ENCODE data around the gene NRXN2.

Gene NRXN2

DNA sequence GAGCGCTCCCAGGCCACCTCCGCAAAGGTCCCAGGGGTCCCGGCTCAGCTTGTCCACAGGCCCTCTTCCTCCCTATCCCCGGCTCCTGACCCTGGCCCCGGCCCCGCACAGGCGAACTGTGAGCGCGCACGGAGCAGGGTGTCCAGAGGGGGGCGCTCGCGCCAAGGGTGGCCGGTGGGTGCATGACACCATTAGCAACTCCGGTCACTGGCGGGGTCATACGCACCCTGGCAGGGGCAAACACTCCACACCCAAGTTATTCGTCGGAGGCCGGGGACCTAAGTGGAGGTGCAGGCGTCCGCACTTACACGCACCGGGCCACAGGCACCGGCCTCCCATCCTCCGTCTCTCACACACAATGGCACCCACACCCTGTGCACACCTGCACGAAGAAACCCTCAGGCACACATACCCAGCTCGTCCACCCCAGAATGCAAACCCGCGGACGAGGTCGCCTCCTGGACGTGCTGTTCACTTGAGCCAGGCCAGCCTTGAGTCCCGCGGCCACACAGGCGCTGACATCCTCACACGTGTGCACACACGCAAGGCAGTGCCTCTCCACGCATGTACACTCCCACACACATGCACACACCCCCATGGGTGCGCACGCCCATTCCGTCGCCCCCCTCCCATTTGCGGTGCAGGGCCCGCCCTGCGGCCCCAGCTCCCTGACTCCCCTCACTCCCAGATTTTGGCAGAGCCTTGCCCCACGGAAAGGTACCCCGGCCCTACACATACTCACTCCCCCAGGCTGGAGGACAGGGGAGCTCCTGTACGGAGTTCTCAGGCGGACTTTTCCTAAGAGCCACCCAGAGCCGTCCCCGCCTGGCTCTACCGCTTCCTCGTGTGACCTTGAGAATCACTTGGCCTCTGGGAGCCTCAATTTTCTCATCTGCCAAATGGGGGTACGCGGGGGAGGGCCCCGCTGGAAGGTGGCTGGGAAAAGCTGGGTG is 20.9 kb upstream of the NRXN2 start, which contains the start of gene RASGRP2:
RASGRP2 (minus strand) TSS at position 552 of the 953 bp plus-strand sequence. CDS start 1,276 bp downstream, outside the sequence.
- DNase-seq (ENCODE audit: low read depth), result peak; percentile 40

DNA sequence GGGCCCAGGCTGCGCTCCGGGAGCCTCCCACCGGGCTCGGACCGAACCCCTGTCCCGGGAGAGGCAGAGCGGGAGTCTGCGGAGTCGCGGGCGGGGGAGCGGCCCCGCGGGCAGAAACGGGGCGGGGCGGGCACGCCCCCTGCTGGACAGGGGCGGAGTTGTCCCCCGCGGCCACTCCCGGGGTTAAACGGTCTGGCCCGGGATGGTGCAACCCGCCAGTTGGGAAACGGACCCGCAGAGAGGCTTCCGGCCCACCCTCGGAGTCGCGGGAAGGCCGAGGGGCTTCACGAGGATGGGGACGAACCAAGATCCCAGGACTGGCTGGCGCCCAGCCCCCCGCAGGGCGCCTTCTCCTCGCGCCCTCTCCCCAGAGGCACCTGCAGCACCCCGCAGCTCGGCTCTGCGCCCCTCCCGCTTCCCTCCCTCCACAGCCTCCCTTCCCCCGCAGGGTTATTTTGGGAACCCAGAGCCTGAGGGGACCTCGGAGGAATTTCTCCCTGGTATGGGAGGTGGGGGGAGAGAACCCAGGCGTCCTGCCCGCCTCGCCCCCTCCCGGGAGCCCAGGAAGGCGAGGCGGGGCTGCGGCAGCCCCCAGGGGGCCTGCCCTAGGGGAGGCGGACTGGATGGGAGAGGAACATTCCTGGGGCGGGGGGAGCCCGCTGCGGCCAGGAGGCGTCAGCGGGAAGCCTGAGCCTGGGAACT is 20.0 kb upstream of the NRXN2 start:
- peak; percentile 52 for DNase-seq (ENCODE audit: low read depth)

DNA sequence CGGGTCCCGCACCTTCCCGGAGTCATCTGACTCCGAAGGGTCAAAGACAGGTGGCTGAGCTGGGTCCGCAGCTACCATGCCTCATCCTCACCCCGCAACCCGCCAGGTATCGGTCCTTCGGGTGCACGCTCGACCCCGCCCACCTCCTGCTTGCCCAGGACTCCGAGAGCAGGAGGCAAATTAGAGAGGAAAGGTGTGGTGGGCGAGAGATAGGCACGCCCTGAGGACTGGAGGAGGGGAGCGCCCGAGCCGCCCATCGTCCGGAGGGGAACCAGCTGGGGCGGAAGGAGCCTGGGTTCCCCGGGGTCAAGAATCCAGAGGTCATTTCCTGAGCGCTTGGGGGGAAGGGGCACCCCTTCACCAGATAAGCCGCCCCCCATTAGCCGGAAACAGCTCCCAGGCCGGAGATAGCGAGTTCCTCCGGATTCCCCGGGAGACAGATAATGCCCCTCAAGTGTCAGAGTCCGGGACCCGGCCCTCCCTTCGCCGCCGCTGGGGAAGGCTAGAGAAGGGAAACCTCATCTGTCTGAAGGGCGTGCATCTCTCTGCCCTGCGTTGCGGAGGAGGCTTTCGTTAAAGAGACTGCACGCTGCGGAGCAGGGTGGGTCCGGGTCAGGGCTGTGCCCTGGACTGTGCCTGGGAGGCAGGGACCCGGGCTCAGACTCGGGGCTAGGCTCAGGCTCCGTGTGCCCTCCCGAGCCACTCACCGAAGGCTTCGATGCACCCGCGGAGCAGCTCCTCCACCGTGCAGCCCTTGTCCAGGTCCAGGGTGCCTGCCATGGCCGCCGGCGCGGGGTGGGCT is 19.3 kb upstream of the NRXN2 start:
- no peak for DNase-seq (ENCODE audit: low read depth)

DNA sequence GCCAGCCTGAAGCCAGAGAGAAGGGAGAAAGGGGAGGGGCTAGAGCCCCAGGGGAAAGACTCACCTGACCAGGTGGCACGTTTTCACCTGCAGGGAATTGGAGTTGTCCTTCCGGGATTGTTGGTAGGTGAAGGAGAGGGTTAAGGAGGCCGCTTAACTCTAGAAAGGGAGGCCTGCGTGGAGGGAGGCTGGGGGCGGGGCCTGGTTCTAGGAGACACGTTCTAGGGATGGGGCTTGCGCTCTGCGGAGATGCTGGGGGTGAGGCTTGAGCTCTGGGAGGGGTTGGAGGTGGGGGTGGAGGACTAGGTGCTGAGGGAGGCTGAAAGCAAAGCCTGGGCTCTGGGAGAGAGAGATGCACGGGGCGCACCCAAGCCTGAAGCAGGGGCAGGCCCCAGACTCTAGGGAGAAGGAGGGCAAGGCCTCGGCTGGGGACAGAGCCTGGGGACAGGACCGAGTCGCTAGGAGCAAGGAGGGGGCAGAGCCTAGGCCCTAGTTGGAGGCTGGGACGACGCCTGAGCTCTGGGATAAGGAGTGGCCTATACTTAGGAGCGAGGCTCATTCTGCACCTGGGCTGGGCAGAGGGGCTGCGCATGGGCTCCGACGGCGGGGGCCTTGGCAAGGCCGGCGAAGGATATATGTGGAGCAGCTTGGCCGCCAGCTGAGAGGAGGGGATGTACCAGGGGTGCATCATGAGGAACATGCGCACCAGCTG is 18.5 kb upstream of the NRXN2 start:
- DNase-seq (ENCODE audit: low read depth), result no peak

DNA sequence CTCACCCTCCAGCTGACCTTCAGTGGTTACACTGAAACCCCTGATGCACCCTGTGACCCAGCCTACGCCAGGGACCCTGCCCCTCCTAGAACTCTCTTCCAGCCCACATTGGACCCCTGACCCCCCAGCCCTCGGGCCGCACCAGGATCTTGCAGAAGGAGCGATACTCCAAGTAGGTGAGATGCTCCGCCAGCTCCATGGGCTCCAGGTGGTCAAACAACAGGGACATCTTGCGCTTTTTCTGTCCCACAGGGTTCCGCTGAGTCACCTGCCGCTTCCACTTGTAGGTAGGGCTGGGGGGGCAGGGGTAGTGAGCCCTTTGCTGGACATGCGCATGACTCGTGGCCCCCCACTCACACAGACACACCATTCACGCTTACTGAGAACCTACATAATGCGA is 16.9 kb upstream of the NRXN2 start:
- DNase-seq (ENCODE audit: low read depth), result no peak

DNA sequence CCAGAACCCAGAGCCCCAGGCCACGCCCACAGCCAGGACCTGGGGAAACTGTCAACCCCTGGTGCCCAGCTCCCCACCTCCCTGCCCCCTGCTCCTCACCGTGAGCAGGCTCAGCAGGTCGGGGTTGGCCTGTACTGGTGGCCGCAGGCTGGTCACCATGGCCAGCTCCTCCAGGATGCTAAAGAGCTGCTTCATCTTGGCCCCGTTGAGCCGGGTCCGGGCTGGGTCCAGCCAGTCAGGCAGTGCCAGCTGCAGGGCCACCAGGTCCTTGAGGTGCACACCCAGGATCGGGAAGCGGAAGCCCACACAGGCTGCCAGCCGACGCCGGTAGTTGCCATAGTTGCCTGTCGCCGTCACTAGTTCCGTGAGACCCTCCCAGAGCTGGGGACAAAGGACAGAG is 13.7 kb upstream of the NRXN2 start:
- DNase-seq (ENCODE audit: low read depth), result no peak

DNA sequence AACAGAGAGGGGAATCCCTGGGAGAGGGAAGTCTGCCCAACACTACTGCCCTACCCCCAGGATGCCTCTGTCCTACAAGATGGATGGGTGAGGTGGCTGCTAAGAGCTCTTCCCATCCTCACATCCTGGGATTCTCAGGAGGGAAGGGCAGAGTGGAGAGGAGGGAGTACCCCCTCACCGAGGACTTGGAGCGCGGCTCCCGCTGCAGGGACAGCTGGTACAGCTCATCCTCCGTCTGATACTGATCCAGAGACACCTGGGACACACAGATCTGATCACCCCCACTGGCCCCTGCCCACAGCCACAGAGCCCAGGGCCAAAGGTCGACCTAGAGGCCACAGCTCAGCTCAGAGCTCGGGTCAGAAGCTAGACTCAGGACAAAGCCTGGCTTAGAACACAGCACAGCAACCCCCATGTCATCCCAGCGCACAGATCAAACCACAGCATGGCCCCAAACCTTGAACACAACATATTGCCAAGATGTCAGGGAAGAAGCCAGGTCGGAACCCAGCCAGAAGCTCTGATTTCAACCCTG is 12.8 kb upstream of the NRXN2 start:
- DNase-seq (ENCODE audit: low read depth), result no peak

DNA sequence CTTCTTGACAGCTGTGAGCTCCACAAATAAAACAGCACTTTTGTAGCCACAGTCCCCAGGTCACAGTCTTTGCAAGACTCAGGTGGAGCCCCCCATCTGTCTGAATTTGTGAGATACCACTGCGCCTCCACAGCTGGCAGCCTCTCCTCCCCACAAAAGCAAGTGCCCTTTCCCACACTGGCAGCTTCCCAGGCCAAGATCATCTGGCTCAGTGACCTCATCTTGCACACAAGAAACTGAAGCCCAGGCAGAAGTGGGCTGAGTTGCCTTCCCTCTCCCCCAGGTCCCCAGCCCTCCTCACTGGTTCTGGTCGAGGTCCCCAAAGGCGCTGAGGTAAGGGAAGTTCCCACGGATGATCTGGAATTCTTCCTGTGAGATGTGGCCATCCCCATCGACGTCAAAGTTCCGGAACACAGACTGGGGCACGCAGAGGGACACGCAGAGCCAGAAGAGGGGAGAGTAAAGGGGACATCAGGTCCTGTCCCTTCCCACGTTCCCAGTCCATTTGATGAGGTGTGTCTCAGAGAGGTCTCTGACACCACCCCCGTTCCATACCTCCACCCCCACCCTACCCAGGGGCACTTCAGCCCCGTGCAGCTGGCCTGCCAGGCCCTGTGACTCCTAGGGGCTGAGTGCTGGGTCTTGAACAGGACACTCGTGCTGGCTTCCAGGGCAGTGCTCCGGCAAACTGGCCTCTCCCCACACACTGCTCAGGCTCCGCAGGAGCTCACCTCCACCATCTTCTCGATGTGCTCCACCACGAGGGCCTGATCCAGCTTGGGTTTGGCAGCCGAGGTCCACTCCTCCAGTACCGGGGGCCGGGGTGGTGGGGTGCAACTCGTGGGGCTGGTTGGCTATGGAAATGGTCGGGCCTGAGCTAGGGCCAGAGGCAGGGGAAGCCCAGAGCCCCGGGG is 12.1 kb upstream of the NRXN2 start:
- no peak for DNase-seq (ENCODE audit: low read depth)

DNA sequence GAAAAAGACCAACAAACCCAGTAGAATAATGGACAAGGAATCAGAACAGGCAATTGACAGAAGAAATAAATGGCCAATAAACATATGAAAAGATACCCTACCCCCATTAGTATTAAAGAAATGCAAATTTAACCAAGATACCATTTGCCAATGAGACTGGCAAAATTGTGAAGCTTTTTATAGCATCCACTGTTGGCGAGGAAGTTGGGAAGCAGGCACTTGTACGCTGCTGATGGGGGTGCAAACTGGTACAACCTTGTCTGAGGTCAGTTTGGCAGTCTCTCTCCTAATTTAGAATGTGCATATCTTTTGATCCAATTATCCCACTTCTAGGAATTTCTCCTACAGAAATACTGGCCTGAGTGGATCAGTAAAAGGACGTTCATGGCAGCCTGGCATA is 8.6 kb upstream of the NRXN2 start:
- no peak for DNase-seq (ENCODE audit: low read depth)

DNA sequence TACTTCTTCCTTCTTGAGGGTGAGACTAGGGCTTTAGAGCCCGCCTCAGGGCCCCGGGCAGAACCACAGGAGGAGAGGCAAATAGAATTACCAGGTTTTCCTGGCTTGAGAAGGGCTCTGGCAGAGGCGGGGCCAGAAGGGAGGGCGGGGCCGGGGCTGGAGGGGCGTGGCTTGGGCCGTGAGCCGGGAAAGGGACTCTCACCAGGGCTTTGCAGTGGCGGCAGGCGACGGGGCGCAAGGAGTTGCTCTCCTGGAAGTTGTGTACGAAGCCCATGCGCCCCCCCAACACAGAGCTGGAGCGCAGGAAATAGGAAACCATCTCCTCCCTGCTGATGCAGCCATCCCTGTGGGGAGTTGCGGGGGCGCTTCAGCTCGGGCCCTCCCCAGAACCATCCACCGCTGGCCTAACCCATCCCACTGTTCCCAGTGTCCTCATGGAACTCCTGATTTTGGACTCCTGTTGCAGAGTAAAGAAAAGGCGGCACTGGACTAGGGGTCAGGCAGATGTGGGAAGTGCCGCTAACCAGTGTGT is 6.9 kb upstream of the NRXN2 start:
- DNase-seq (ENCODE audit: low read depth), result peak; percentile 19

DNA sequence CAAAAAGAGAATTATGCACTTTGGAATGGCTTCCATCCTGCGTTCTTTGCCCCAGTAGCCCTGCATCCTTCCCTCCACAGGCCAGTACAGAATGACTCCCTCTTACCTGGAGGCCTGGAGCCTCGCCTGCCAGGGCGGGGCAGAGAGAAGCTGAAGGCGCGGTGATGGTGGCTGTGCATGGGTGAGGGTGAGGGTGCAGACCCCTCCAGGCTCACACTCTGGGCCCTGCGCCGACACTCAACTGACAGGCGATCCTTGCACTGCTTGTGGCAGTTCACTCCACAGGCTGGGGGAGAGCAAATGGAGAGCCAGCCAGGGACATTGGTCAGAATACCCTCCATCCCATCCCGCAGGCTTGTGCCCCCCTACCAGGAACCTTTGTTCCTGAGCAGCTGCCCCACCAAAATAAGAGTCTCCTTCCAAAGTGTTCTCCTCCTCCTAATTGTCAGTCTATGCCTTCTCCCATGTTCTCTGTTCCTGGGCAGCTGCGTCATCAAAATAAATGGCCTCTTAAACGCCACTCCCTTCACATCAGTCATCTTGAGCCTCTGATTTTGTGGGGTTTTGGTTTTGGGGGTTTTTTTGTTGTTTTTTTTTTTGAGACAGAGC is 5.9 kb upstream of the NRXN2 start:
- no peak for DNase-seq (ENCODE audit: low read depth)

DNA sequence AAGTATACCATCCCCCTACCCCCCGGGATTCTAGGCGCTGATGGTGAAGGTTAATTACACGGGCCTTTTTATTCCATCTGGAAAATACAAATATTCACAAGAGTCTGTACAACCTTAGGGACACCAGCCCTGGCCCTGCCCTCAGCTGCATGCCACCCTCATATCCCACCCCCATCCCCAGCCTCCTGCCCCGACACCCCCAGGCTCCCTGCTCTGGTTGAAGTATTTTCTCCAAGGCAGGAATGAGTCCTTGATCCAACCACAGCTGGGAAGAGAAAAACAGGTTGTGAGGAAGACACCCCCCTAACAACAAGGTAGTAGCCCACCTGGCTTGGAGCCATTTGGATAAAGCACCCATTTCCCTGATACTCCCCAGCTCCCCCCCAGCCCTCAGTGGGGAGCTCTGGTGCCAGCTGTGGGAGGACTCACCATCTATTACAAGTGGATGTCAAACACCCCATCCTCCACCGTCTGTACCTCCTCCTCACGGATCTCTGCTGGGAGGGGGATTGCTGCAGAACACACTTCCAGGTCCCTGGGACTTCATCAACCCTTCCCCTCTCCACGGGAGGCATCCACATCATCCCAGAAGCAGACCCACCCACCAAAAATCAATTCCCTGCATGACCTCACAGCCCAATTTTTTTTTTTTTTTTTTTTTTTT is 4.0 kb upstream of the NRXN2 start:
- no peak for DNase-seq (ENCODE audit: low read depth)

DNA sequence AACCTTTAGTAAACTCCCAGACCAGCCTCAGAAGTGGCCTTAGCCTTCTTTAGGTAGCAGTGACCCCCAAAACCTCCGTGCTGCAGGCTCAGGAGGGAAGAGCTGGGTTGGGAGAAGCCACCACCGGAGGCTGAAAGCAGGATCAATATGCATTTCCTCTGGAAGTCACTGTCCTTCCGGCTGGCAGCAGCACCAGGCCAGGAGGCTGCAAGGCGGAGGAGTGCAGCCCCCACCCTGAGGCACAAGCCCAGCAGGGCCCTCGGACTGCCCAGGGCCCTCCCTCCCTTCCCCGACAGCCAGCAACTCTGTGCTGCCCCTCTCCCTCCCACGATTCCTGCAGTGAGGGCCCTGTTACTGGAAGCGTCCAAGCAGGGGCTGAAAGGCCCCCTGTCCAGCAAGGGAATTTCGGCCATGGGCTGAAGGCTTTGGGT is 3.2 kb upstream of the NRXN2 start:
- no peak for DNase-seq (ENCODE audit: low read depth)

DNA sequence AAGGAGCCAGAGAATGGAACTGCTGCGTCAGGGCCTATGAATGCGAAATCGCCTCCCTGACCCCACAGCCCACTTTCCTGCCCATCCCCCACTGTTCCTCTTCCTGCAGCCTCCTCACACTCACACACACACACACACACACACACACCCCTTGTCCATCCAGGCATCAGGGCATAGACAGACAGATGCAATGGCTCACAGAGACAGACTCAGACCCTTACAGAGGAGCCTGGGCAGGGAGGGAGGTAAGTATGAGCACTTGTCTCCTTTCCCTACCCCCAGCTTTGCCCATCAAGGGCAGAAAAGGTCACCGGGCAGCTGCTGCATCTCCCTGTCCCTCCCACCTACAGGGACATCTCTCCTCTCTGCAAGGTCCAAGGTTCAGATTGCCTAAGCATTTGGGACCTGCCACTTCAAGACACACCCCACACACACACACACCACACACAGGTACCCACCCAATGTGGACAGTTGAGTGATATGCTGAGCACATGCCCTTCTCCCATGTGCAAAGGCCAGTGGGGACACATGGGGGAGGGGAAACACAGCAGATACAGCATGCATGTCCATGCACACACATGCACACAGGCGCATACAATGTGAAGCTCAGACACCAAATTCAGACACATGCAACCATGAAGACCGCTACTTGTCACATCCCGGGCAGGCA is 2.0 kb upstream of the NRXN2 start:
- DNase-seq (ENCODE audit: low read depth), result no peak

DNA sequence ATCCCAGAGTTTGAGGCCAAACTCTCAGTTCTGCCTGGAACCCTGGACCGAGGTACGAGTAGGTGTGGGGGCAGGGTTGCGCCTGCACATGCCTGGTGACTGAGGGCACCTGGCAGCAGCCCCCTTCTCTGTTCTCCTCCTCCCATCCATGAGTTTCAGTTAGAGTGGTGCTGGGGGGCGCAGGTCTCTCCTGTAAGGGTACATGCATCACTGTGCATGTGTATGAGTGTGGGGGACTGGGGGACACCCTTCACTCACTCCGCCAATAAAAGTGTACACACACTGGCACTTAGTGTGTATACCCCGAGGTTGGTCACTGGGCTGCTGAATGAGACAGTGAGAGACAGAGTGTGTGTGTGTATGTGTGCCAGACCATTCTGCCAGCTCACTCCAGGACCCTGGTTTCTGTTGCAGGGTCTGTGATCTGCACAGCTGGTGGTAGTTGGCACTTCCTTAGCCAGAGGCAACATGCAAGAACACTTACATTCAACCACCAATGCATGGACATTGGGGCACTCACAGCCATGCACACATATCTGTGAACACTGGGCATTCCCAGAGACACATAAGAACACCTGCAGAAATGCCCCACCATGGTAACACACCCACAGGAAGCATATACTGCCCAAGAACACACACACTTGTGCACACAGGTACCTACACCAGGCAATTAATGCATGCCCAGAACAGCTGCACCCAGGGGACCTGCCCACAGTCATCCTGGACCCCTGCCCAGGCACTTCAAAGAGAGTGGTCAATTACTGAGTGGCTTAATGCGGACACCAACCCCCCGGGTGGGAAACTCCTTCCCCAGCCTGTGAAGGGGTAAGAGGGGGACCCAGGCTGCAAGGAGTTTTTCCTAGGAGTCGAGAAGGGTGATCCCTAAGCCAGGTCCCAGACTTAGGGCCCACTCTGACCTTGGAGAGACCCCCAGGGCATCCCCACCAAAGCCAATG is 1.2 kb upstream of the NRXN2 start:
- DNase-seq (ENCODE audit: low read depth), result no peak

DNA sequence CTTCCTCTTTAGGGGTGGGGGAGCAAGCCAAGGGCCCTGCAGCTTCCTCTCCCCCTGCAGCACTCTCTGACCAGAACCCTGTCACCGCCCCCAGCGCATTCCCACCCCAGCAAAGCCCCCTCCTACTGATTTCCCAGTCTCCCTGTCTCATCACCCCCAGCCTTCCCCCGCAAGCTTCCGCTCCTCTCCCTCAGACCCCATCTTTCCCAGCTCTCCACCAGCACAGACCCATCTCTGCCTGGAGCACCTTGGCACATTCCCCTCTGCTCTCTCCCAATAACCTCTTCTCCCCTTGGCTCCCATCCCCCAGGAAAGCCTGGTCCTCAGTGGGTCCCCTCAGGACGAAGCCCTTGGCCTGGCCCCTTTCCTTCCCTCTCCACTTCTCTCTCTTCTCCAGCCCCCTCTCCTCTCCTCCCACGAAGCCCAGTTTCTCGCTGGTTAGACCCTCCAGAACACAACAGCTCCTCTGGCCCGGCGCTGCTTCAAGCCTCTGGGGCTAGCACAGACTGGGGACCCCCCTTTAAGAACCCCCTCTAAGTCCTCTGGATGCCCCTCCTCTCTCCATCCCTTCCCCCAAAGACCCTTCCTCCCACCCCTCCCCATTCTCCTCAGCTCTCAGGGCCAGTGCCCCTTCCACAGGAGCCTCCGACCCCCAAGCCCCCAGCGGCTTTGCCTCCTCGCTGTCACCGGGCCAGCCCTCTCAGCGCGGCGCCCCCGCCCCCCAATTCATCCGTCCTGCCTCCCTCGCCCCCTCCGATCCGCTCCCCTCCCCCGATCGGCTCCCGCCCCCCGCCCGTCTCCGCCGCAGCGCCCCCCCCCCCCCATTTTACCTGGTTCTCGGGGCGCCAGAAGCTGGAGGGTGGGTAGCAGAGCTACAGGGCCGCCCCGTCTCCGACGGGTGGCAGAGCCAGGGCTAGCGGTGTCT is 594 bp downstream of the NRXN2 start:
- no peak for DNase-seq (ENCODE audit: low read depth)

Measured in EH (cell line).